ENCODE results near the gene MAPKBP1.

GRCh38 chr15:41732483-41732882 is 41.8 kb upstream of the MAPKBP1 start:
- TF ChIP-seq CTCF (IDR thresholded peaks at IDR 0.05), result no peak
- TF ChIP-seq POLR2A (IDR thresholded peaks at IDR 0.05), result no peak
